HUDEP-2 (cell line): ENCODE data around the gene NWD2.
A peak's percentile ranks its signal among the peaks of the same experiment; 100 is the strongest.

Experiments
- DNase-seq, 76 experiments: peaks; one replicate each; lab custom pipeline; 2025; ENCODE audit not compliant: unreplicated experiment in 76 of 76; lab: John Stamatoyannopoulos, UW

Gene NWD2

GRCh38 chr4:37299468-37299867, 54.9 kb downstream of the NWD2 start:
- DNase-seq: no peak

GRCh38 chr4:37304612-37305011, 60.1 kb downstream of the NWD2 start:
- DNase-seq: no peak

GRCh38 chr4:37305984-37306383, 61.4 kb downstream of the NWD2 start:
- no peak for DNase-seq

GRCh38 chr4:37317104-37317643, 72.6 kb downstream of the NWD2 start:
- DNase-seq: no peak

- DNase-seq: no peak
Observed at GRCh38 chr4:37320513-37321235, 76.1 kb downstream of the NWD2 start.

- no peak for DNase-seq
Observed at GRCh38 chr4:37322122-37322521, 77.6 kb downstream of the NWD2 start.

GRCh38 chr4:37324546-37324945, 80.0 kb downstream of the NWD2 start:
- no peak for DNase-seq

- DNase-seq: no peak
Observed at GRCh38 chr4:37326852-37327251, 82.3 kb downstream of the NWD2 start.

- DNase-seq: no peak
Observed at GRCh38 chr4:37338972-37339371, 94.4 kb downstream of the NWD2 start.

- no peak for DNase-seq
Observed at GRCh38 chr4:37358748-37359147, 114.2 kb downstream of the NWD2 start.

GRCh38 chr4:37359261-37359660, 114.7 kb downstream of the NWD2 start:
- DNase-seq: peak in 1 of 76 experiments; percentile 0

GRCh38 chr4:37365888-37366287, 121.3 kb downstream of the NWD2 start:
- no peak for DNase-seq

- DNase-seq: no peak
Observed at GRCh38 chr4:37367901-37368300, 123.4 kb downstream of the NWD2 start.

GRCh38 chr4:37370052-37370451, 125.5 kb downstream of the NWD2 start:
- no peak for DNase-seq

- no peak for DNase-seq
Observed at GRCh38 chr4:37381040-37381668, 136.6 kb downstream of the NWD2 start.

GRCh38 chr4:37383579-37384229, 139.2 kb downstream of the NWD2 start:
- peak in 15 of 76 experiments; percentile 1 to 64 (median 16) for DNase-seq

- DNase-seq: no peak
Observed at GRCh38 chr4:37385424-37385823, 140.9 kb downstream of the NWD2 start.

- DNase-seq: no peak
Observed at GRCh38 chr4:37388681-37389365, 144.3 kb downstream of the NWD2 start.

- no peak for DNase-seq
Observed at GRCh38 chr4:37389366-37389765, 144.8 kb downstream of the NWD2 start.

- peak in 18 of 76 experiments; percentile 1 to 50 (median 12) for DNase-seq
Observed at GRCh38 chr4:37389967-37390580, 145.5 kb downstream of the NWD2 start.
